Lower leg skin (tissue), 4 donors: Measurements from ENCODE around the gene NOL11. TPM values are rescaled to one million over a fixed set of nuclear protein-coding genes. Genes with fewer than 3 reads are reported as not detected.

Experiments
- DNase-seq, 2 donors: peaks; one replicate each; pipeline ENCODE4 v3.0.0-alpha.2; 2019; ENCODE audit warnings: low spot score in 2 of 2
- H3K4me3 ChIP-seq: fragments of 200-600 bp; sonication (generic); 2 replicates; pipeline ENCODE4 v1.5.1; 2017; ENCODE audit warnings: mild to moderate bottlenecking, low read depth; ENCODE audit not compliant: poor library complexity, severe bottlenecking
- CTCF ChIP-seq, 3 donors: fragments of 450-650 bp; IDR thresholded peaks; one replicate each; pipeline ENCODE4 v1.5.1; 2016; ENCODE audit warnings: antibody characterized with exemption in 3 of 3, mild to moderate bottlenecking in 3 of 3, moderate library complexity in 2 of 3
- POLR2A ChIP-seq, 2 donors: fragments of 450-650 bp; IDR thresholded peaks; one replicate each; pipeline ENCODE4 v1.6.1; 2016 to 2017; ENCODE audit warnings: antibody characterized with exemption in 2 of 2, mild to moderate bottlenecking in 1 of 2, moderate library complexity in 1 of 2
- WGBS, 2 donors: methylation state at CpG; one replicate each; pipeline ENCODE4 v1.1.5; 2018; 5-methylcytosine and 5-hydroxymethylcytosine counted together
- intact Hi-C: fragments of 100-400 bp; cut with DNase I; formaldehyde crosslinking; loops from one replicate; pipeline ENCODE4 v1.15.0; 2023; ENCODE audit warnings: low total_unique reads
- total RNA-seq, 4 donors: library from RNA; depleted of rRNA; stranded (reverse); fragments of >200 nt; gene quantifications; one replicate each; pipeline ENCODE4 v1.1.0, GENCODE V29; 2016

NOL11 gene
- total RNA-seq: 10 to 100 TPM; 22.6 to 38.8 (median 30.1) TPM

DNA sequence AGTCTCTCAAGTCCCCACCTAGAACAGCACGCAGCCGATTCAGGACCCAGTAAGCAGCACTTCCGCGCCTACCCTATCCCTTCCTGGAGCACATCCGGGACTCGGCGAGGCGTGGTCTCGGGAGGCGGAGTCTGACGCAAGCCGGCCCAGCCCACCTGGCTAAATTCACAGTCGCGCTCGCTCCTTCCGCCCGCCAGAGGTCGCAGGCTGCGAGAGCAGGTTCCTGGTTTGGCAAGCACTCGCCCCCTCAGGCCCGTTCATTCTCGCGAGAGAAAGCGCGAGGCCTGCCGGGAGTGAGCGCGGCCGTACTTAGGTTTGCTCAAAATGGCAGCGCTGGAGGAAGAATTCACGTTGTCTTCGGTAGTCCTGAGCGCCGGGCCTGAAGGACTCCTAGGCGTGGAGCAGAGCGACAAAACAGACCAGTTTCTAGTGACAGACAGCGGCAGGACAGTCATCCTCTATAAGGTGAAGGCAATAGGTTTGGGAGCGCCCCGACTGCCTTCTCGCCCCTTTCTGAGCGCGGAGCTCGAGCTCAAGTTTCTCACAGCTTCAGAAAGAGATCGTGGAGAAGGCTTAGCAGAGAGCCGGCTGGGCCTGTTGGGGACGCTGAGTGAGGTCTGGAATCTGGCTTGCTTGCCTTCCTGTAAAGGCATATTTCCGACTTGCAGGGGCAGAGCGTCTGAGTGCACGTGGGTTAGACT is at the start of gene NOL11:
Gene NOL11, plus strand, starts transcription at position 313 of the 701 bp plus-strand sequence. Its CDS starts 12 bp downstream, at position 325.
- TF ChIP-seq POLR2A (IDR thresholded peaks at IDR 0.05) (peak in 1 of 2 donors; percentile 25), CTCF (IDR thresholded peaks at IDR 0.05) (peak in 1 of 3 donors; percentile 95)
- H3K4me3 ChIP-seq: peak within 1 kb of the TSS; percentile 99
- peak; percentile 98 to 100 for DNase-seq
- WGBS, 2 donors: 0 to 1% methylated on average over 46 to 47 of the region's 49 CpGs
- intact Hi-C loops: no loop called here

GRCh38 chr17:67671493-67671892 is 46.2 kb upstream of the NOL11 start:
- no peak overlapping the region for H3K4me3 ChIP-seq
- 29 to 45% methylated on average over 3 of the region's 3 CpGs for WGBS, 2 donors
- DNase-seq: no peak
- intact Hi-C loops: no loop called here
- no peak for TF ChIP-seq CTCF (IDR thresholded peaks at IDR 0.05)
- no peak for TF ChIP-seq POLR2A (IDR thresholded peaks at IDR 0.05)

- 55 to 59% methylated on average over 10 of the region's 10 CpGs for WGBS, 2 donors
- DNase-seq: no peak
- TF ChIP-seq CTCF (IDR thresholded peaks at IDR 0.05) (no peak), POLR2A (IDR thresholded peaks at IDR 0.05) (no peak)
- intact Hi-C loops: no loop called here
- H3K4me3 ChIP-seq: no peak overlapping the region
Observed at GRCh38 chr17:67672592-67673335, 45.0 kb upstream of the NOL11 start.

DNA sequence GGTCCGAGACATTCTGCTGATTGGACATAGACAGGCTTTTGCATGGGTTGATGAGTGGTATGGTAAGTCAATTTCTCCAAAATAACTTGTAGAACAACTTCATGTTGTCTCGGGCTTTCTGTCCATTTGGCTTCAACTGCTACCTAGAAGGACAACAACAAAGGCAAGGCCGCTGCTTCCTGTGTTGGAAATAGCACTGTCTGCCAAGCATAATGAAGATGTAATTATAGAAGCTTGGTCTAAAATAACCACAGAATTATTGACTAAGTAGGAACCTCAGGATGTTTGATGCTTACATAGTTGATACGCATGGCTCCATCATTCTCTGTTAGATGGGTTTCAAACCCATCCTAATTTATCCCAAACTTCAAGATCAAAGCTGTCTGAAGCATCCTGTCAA is 42.3 kb upstream of the NOL11 start:
- TF ChIP-seq CTCF (IDR thresholded peaks at IDR 0.05) (no peak), POLR2A (IDR thresholded peaks at IDR 0.05) (no peak)
- 72 to 81% methylated on average over 4 of the region's 4 CpGs for WGBS, 2 donors
- intact Hi-C loops: no loop called here

GRCh38 chr17:67676305-67676704 is 41.4 kb upstream of the NOL11 start:
- DNase-seq: no peak
- intact Hi-C loops: no loop called here
- TF ChIP-seq POLR2A (IDR thresholded peaks at IDR 0.05) (no peak), CTCF (IDR thresholded peaks at IDR 0.05) (no peak)
- H3K4me3 ChIP-seq: no peak overlapping the region
- WGBS, 2 donors: 48 to 53% methylated on average over 4 of the region's 4 CpGs

More for the DNA sequence above, 42.3 kb upstream of the NOL11 start:
- DNase-seq: no peak
- no peak overlapping the region for H3K4me3 ChIP-seq
